ENCODE results near the gene SCN8A.
"Not testable (repeated sequence)": the region's sequence is repeated elsewhere in the genome, so short reads cannot be mapped to it uniquely, and the experiment has no call there.

The SCN8A gene

DNA sequence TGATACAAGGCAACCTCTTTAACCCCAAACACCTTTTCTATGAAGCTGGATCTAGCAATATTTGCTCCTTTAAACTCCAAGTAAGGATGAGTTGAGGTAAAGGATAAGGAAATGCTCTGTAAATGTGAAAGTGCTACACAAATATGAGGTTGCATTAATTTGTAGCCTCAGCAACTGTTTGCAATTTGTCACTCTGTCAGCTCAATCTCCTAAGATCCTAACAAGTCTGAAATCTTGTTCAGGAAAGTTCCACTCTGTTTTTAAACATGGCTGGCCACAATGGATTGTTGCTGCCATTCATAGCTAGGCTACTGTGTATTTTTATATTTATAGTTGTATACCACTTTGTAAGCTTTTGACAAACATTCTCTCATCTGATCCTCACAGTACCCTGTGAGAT, 51.3 kb downstream of the SCN8A start:
- Histone ChIP-seq H3K36me3 (ENCODE audit: control insufficient read depth, insufficient read depth, low read length) (no peaks in the 10 kb centered on the region), H3K27me3 (ENCODE audit: control insufficient read depth, insufficient read depth, low read length) (no peaks in the 10 kb centered on the region), H3K4me3 (ENCODE audit: low read length) (no peak overlapping the region), H3K9me3 (ENCODE audit: control insufficient read depth, insufficient read depth, low read length) (no peaks in the 10 kb centered on the region), H3K27ac (ENCODE audit: low read length) (no peak overlapping the region), H3K4me1 (ENCODE audit: control insufficient read depth, insufficient read depth, low read length) (no peaks in the 10 kb centered on the region)
- DNase-seq (ENCODE audit: low read depth, low spot score) = no peak

DNA sequence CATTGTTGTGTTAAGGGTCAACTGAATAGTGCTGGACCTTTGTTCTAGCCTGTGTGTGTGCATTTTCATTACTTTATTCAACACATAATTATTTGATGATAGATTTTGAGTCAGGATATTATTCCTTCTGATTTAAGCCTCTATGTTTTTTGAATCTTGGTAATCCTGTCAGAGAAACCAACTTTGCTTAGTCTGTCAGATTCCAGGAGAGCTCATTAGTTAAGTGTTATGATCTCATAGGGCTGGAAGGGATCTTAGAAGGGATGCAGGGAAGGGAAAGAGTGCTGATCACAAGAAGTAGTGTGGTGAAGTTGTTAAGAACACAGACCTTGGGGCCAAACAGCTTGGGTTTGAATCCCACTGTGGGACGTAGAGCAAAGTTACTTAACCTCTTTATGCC, 52.9 kb downstream of the SCN8A start:
- H3K4me3 ChIP-seq (ENCODE audit: low read length) = no peak overlapping the region
- no peaks in the 10 kb centered on the region for H3K4me1 ChIP-seq (ENCODE audit: control insufficient read depth, insufficient read depth, low read length)
- no CpG with 5 or more reads among the region's 1 CpG for WGBS (ENCODE audit: insufficient coverage, insufficient read length)
- H3K9me3 ChIP-seq (ENCODE audit: control insufficient read depth, insufficient read depth, low read length) = no peaks in the 10 kb centered on the region
- no peak for DNase-seq (ENCODE audit: low read depth, low spot score)
- no peak overlapping the region for H3K27ac ChIP-seq (ENCODE audit: low read length)
- H3K27me3 ChIP-seq (ENCODE audit: control insufficient read depth, insufficient read depth, low read length) = no peaks in the 10 kb centered on the region
- no peaks in the 10 kb centered on the region for H3K36me3 ChIP-seq (ENCODE audit: control insufficient read depth, insufficient read depth, low read length)

DNA sequence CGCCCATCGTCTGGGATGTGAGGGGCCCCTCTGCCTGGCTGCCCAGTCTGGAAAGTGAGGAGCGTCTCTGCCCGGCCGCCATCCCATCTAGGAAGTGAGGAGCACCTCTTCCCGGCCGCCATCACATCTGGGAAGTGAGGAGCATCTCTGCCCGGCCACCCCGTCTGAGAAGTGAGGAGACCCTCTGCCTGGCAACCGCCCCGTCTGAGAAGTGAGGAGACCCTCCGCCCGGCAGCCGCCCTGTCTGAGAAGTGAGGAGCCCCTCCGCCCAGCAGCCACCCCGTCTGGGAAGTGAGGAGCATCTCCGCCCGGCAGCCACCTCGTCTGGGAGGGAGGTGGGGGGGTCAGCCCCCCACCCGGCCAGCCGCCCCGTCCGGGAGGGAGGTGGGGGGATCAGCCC, 53.7 kb downstream of the SCN8A start:
- H3K27ac ChIP-seq (ENCODE audit: low read length); H3K4me1 ChIP-seq (ENCODE audit: control insufficient read depth, insufficient read depth, low read length); H3K9me3 ChIP-seq (ENCODE audit: control insufficient read depth, insufficient read depth, low read length); H3K27me3 ChIP-seq (ENCODE audit: control insufficient read depth, insufficient read depth, low read length); H3K4me3 ChIP-seq (ENCODE audit: low read length); H3K36me3 ChIP-seq (ENCODE audit: control insufficient read depth, insufficient read depth, low read length); DNase-seq (ENCODE audit: low read depth, low spot score): not testable (repeated sequence)
- no CpG with 5 or more reads among the region's 23 CpGs for WGBS (ENCODE audit: insufficient coverage, insufficient read length)

DNA sequence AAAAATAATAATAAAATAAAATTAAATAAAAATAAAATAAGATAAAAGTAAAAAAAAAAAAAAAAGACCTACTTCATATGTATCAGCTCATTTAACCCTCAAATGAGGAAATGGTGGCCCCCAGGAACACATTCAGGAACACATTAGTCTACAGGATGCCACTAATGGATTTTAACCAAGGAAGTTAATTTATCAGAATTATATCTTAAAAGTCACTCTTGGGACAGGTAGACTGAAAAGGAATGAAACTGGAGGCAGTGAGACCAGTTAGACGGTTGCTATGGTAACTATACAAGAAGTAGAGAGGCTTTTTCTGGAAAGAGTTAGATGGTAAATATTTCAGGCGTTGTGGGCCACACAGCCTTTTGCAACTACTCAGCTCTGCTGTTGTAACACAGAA, 54.9 kb downstream of the SCN8A start:
- Histone ChIP-seq H3K36me3 (ENCODE audit: control insufficient read depth, insufficient read depth, low read length) (no peaks in the 10 kb centered on the region), H3K4me3 (ENCODE audit: low read length) (no peak overlapping the region), H3K9me3 (ENCODE audit: control insufficient read depth, insufficient read depth, low read length) (no peaks in the 10 kb centered on the region), H3K27me3 (ENCODE audit: control insufficient read depth, insufficient read depth, low read length) (no peaks in the 10 kb centered on the region), H3K4me1 (ENCODE audit: control insufficient read depth, insufficient read depth, low read length) (no peaks in the 10 kb centered on the region), H3K27ac (ENCODE audit: low read length) (no peak overlapping the region)
- DNase-seq (ENCODE audit: low read depth, low spot score) = no peak
- no CpG with 5 or more reads among the region's 2 CpGs for WGBS (ENCODE audit: insufficient coverage, insufficient read length)

DNA sequence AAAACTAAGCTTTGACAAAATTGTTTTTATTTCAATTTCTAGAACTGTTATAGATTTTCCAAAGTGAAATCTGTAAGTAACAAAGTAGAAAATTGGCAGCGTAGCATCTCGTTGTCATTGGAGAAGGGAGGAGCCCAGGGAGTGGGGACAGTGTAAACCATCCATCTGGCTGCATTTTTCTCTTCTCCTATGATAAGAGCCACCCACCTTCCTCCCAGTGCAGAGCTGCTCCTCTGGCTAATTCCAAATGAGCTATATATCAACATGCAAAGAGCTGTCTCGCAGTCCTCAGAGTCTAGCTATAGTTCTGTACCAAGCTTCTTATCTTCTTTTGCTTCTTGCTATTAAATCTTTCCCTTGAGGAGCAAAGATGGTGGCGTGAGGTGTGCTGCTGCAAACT, 56.6 kb downstream of the SCN8A start:
- no peak overlapping the region for H3K4me3 ChIP-seq (ENCODE audit: low read length)
- no CpG with 5 or more reads among the region's 4 CpGs for WGBS (ENCODE audit: insufficient coverage, insufficient read length)
- H3K4me1 ChIP-seq (ENCODE audit: control insufficient read depth, insufficient read depth, low read length) = no peaks in the 10 kb centered on the region
- H3K9me3 ChIP-seq (ENCODE audit: control insufficient read depth, insufficient read depth, low read length) = no peaks in the 10 kb centered on the region
- no peaks in the 10 kb centered on the region for H3K36me3 ChIP-seq (ENCODE audit: control insufficient read depth, insufficient read depth, low read length)
- no peaks in the 10 kb centered on the region for H3K27me3 ChIP-seq (ENCODE audit: control insufficient read depth, insufficient read depth, low read length)
- DNase-seq (ENCODE audit: low read depth, low spot score) = no peak
- no peak overlapping the region for H3K27ac ChIP-seq (ENCODE audit: low read length)

DNA sequence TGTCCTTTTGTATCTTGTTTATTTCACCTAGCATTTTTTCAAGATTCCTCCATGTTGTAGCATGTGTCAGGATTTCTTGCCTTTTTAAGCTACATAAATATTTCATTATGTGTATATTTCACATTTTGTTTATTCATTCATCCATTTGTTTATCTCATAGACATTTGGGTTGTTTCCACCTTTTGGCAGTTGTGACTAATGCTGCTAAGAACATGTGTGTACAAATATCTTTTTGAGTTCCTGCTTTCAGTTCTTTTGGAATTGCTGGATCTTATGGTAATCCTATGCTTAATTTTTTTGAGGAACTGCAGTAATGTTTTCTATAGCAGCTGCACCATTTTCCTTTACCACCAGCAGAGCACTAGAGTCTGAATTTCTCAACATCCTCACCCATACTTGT, 62.4 kb downstream of the SCN8A start:
- Histone ChIP-seq H3K27ac (ENCODE audit: low read length) (no peak overlapping the region), H3K9me3 (ENCODE audit: control insufficient read depth, insufficient read depth, low read length) (no peaks in the 10 kb centered on the region), H3K27me3 (ENCODE audit: control insufficient read depth, insufficient read depth, low read length) (no peaks in the 10 kb centered on the region), H3K4me1 (ENCODE audit: control insufficient read depth, insufficient read depth, low read length) (no peaks in the 10 kb centered on the region), H3K36me3 (ENCODE audit: control insufficient read depth, insufficient read depth, low read length) (no peaks in the 10 kb centered on the region), H3K4me3 (ENCODE audit: low read length) (no peak overlapping the region)
- no peak for DNase-seq (ENCODE audit: low read depth, low spot score)

DNA sequence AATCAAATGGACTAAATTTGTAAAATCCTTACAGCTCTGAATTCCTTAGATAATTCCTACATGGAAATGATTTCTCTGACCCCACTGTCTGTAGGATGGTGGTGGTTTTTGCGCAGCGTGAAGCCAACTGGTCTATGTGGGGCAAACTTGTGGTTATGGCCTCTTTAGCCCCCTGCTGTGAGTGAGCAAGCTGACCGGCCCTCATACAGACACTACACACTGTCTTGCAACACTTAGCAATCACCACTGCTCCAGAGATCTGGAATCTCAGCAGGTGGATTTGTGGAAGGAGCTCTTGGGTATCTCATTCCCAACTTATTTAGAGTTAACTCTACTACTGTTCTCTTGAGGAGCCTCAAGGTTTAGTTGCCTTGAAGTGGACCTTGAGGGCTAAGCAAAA, 70.2 kb downstream of the SCN8A start:
- DNase-seq (ENCODE audit: low read depth, low spot score) = no peak
- H3K4me1 ChIP-seq (ENCODE audit: control insufficient read depth, insufficient read depth, low read length) = peaks cover 1% of the 10 kb centered on the region; the same call in 1 of the 2 replicates
- H3K9me3 ChIP-seq (ENCODE audit: control insufficient read depth, insufficient read depth, low read length) = no peaks in the 10 kb centered on the region
- no peaks in the 10 kb centered on the region for H3K27me3 ChIP-seq (ENCODE audit: control insufficient read depth, insufficient read depth, low read length)
- H3K4me3 ChIP-seq (ENCODE audit: low read length) = no peak overlapping the region
- no CpG with 5 or more reads among the region's 3 CpGs for WGBS (ENCODE audit: insufficient coverage, insufficient read length)
- H3K36me3 ChIP-seq (ENCODE audit: control insufficient read depth, insufficient read depth, low read length) = no peaks in the 10 kb centered on the region
- no peak overlapping the region for H3K27ac ChIP-seq (ENCODE audit: low read length)

DNA sequence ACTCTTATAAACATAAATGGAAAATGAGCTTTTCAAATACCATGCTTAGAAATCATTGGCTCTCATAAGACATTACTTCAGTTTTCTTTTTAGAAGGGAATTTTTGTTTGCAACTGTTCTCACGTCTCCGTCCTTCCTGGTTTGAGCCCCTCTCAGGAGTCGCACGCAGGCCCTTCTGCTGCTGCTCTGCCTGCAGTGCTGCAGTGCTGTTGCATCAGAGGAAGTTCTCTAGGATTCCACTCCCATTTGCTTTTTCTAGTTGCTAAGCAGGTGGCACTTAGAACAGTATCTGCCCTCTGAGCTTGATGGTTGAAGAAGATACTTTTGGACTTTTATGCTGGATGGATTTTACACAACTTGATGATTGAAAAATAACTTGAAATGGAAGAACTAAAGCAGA, 70.8 kb downstream of the SCN8A start:
- Histone ChIP-seq H3K27me3 (ENCODE audit: control insufficient read depth, insufficient read depth, low read length) (no peaks in the 10 kb centered on the region), H3K9me3 (ENCODE audit: control insufficient read depth, insufficient read depth, low read length) (no peaks in the 10 kb centered on the region), H3K4me1 (ENCODE audit: control insufficient read depth, insufficient read depth, low read length) (peaks cover 1% of the 10 kb centered on the region; the same call in 1 of the 2 replicates), H3K27ac (ENCODE audit: low read length) (no peak overlapping the region), H3K36me3 (ENCODE audit: control insufficient read depth, insufficient read depth, low read length) (no peaks in the 10 kb centered on the region), H3K4me3 (ENCODE audit: low read length) (no peak overlapping the region)
- no peak for DNase-seq (ENCODE audit: low read depth, low spot score)
- WGBS (ENCODE audit: insufficient coverage, insufficient read length) = no CpG with 5 or more reads among the region's 4 CpGs

DNA sequence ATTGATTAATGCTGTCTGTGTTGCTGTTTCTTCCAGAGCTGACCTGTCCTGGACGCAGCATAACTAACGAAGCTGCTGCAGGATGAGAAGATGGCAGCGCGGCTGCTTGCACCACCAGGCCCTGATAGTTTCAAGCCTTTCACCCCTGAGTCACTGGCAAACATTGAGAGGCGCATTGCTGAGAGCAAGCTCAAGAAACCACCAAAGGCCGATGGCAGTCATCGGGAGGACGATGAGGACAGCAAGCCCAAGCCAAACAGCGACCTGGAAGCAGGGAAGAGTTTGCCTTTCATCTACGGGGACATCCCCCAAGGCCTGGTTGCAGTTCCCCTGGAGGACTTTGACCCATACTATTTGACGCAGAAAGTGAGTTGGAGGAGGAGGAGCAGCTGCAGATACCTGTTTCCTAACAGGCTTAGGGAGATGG, 71.7 kb downstream of the SCN8A start:
- Histone ChIP-seq H3K4me3 (ENCODE audit: low read length) (no peak overlapping the region), H3K36me3 (ENCODE audit: control insufficient read depth, insufficient read depth, low read length) (no peaks in the 10 kb centered on the region), H3K9me3 (ENCODE audit: control insufficient read depth, insufficient read depth, low read length) (no peaks in the 10 kb centered on the region), H3K4me1 (ENCODE audit: control insufficient read depth, insufficient read depth, low read length) (peaks cover 1% of the 10 kb centered on the region; the same call in 1 of the 2 replicates), H3K27me3 (ENCODE audit: control insufficient read depth, insufficient read depth, low read length) (no peaks in the 10 kb centered on the region), H3K27ac (ENCODE audit: low read length) (no peak overlapping the region)
- DNase-seq (ENCODE audit: low read depth, low spot score) = no peak
- WGBS (ENCODE audit: insufficient coverage, insufficient read length) = no CpG with 5 or more reads among the region's 11 CpGs

DNA sequence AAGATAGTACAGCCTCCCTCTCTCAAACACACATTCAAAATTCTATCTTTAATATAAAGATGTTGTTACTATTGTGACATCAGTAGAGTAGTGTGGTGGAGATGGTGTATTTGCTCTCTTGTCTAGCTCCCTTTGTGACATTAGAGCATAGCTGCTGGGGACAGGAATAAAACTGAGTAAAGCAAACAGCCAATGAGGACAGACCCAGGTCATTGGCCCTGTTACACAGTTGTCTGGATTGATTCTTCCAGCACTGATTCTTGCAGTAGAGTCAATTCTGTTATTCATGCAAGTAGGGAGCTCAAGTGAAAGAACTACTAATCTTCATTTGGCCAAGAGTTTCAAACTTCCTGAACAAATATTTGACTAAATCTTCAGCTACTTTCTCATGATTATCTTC, 72.4 kb downstream of the SCN8A start:
- Histone ChIP-seq H3K9me3 (ENCODE audit: control insufficient read depth, insufficient read depth, low read length) (no peaks in the 10 kb centered on the region), H3K4me1 (ENCODE audit: control insufficient read depth, insufficient read depth, low read length) (peaks cover 1% of the 10 kb centered on the region; the same call in 1 of the 2 replicates), H3K27me3 (ENCODE audit: control insufficient read depth, insufficient read depth, low read length) (no peaks in the 10 kb centered on the region), H3K4me3 (ENCODE audit: low read length) (no peak overlapping the region), H3K27ac (ENCODE audit: low read length) (no peak overlapping the region), H3K36me3 (ENCODE audit: control insufficient read depth, insufficient read depth, low read length) (no peaks in the 10 kb centered on the region)
- DNase-seq (ENCODE audit: low read depth, low spot score) = no peak

DNA sequence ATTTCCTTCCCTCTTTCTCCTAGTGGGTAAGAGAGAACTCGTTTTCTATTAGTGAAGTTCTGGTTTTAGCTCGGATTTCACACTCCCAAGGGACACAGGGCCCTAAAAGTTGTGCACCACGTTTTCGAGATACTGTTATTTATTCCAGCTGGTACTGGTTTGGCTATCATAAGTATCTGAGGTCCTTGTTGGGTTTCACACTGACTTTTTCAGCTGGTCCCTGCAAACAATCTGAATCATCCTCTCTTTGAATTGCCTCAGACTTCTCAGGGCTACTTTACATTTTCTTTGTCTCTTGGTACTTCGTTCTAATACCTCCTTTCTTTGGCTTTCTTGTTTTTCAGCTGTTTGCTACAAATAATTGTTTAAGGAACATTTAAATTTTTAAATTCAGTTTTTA, 75.7 kb downstream of the SCN8A start:
- WGBS (ENCODE audit: insufficient coverage, insufficient read length) = no CpG with 5 or more reads among the region's 5 CpGs
- Histone ChIP-seq H3K4me1 (ENCODE audit: control insufficient read depth, insufficient read depth, low read length) (no peaks in the 10 kb centered on the region), H3K9me3 (ENCODE audit: control insufficient read depth, insufficient read depth, low read length) (no peaks in the 10 kb centered on the region), H3K27me3 (ENCODE audit: control insufficient read depth, insufficient read depth, low read length) (no peaks in the 10 kb centered on the region), H3K27ac (ENCODE audit: low read length) (no peak overlapping the region), H3K4me3 (ENCODE audit: low read length) (no peak overlapping the region), H3K36me3 (ENCODE audit: control insufficient read depth, insufficient read depth, low read length) (no peaks in the 10 kb centered on the region)
- no peak for DNase-seq (ENCODE audit: low read depth, low spot score)

Measured in iPS DF 6.9 (cell line).